ENCODE results near the gene GSPT2.

The GSPT2 gene

DNA sequence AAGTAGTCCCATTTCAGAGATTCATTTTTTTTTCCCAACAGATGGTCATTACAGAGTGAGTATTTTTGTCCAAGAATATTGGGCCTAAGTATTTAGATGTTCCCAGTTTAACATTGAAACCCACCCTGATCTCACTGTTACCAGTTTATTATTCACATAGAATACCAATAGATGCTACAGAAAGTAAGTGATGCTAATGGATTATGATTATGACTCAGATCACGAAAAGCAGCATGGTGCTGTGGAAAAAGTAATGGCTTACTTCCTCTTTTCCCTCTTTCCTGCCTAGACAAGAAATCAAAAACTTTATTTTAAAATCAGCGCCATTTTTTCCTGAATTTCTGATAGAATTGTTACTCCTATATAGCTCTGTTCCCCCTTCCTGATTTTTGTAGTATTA is 51.9 kb downstream of the GSPT2 start:
- no peak overlapping the region for H3K4me3 ChIP-seq (ENCODE audit: low read length)
- no peak for TF ChIP-seq ZNF274 (IDR thresholded peaks at IDR 0.05; ENCODE audit: low read depth, low read length)

Data from GM08714 (cell line).